Breast epithelium (tissue), 3 donors: Measurements from ENCODE around the gene CDH3.

Experiments
- CTCF ChIP-seq, 3 donors: fragments of 450-650 bp; IDR thresholded peaks; one replicate each; pipeline ENCODE4 v1.5.1; 2016 to 2017; ENCODE audit warnings: antibody characterized with exemption in 3 of 3, mild to moderate bottlenecking in 3 of 3, moderate library complexity in 3 of 3
- POLR2A ChIP-seq: fragments of 450-650 bp; IDR thresholded peaks from one replicate; pipeline ENCODE4 v1.6.1; 2016; ENCODE audit warnings: antibody characterized with exemption, mild to moderate bottlenecking, moderate library complexity

- TF ChIP-seq CTCF (IDR thresholded peaks at IDR 0.05): no peak
- no peak for TF ChIP-seq POLR2A
Observed at GRCh38 chr16:68734782-68735181, 89.7 kb downstream of the CDH3 start.
